HUES6 (cell line): ENCODE data around the gene C9orf153.
A peak's percentile ranks its signal among the peaks of the same experiment; 100 is the strongest.
"Not testable (repeated sequence)": the region's sequence is repeated elsewhere in the genome, so short reads cannot be mapped to it uniquely, and the experiment has no call there.

Experiments used
- H3K27ac ChIP-seq: 2 replicates; pipeline ENCODE4 v1.7.0; 2013; ENCODE audit warnings: low read depth, mild to moderate bottlenecking, low read length, inconsistent platforms
- H3K27me3 ChIP-seq: 2 replicates; pipeline ENCODE4 v1.6.1; 2013; ENCODE audit warnings: low read length; ENCODE audit not compliant: control insufficient read depth, insufficient read depth
- H3K36me3 ChIP-seq: 2 replicates; pipeline ENCODE4 v1.6.1; 2013; ENCODE audit warnings: low read length; ENCODE audit not compliant: control insufficient read depth, insufficient read depth
- H3K4me1 ChIP-seq: 2 replicates; pipeline ENCODE4 v1.6.1; 2013; ENCODE audit warnings: low read length; ENCODE audit not compliant: control insufficient read depth, insufficient read depth
- H3K4me3 ChIP-seq: 2 replicates; pipeline ENCODE4 v1.5.1; 2013; ENCODE audit warnings: low read depth, low read length
- H3K9ac ChIP-seq: one replicate; pipeline ENCODE4 v1.6.1; 2013; ENCODE audit warnings: mild to moderate bottlenecking, low read length
- H3K9me3 ChIP-seq: 2 replicates; pipeline ENCODE4 v1.6.1; 2013; ENCODE audit warnings: low read depth, low read length; ENCODE audit not compliant: control insufficient read depth, insufficient read depth

The C9orf153 gene

DNA sequence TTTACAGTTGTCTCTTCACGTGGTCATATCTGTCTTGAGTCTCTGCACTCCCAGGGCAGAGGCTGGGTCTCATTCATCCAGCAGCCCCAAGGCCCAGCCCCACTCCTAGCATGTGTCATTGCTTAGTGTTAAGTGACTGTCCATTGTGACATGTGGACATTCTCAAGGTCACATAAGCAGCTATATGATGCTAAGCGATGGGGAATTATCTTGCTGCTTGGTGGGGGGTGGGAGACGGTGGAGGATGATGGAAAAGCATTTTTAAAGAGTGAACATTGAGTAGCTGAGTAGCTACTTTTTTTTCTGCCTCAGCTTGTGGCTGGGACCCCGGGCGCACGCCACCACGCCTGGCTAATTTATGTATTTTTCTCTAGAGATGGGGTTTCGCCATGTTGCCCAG, at the start of gene C9orf153:
Gene C9orf153, minus strand, starts transcription at position 101 of the 400 bp plus-strand sequence. CDS start 30,054 bp downstream, outside the sequence.
- H3K27ac ChIP-seq: no peak within 1 kb of the TSS
- no peaks in the 10 kb centered on the region for H3K9me3 ChIP-seq
- peaks cover 10% of the 10 kb centered on the region for H3K36me3 ChIP-seq
- H3K27me3 ChIP-seq: no peaks in the 10 kb centered on the region
- H3K9ac ChIP-seq: no peak within 1 kb of the TSS
- H3K4me1 ChIP-seq: 0 out of 2 replicates have a peak, but pooled peaks cover 2% of the 10 kb centered on the region
- no peak within 1 kb of the TSS for H3K4me3 ChIP-seq

DNA sequence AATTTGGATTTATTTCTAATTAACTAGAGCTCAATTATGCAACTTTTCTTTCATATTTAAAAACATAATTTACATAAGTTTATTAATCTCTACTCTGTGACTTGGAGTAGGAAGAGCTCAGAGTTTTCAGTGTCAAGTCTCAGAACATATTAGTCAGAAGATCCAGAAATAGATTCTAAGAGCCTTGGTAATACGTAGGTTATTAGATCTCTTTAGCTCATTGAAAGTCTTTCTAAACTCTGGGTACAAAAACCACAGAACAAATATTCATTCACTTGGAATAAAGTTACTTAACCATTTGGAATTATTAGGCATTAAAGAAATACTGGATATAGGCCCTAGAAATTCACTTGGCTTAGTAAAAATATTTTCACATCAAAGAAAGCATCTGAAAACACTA, 49.2 kb upstream of the C9orf153 start:
- peaks cover 68% of the 10 kb centered on the region for H3K36me3 ChIP-seq
- no peak overlapping the region for H3K27ac ChIP-seq
- no peak overlapping the region for H3K9ac ChIP-seq
- H3K9me3 ChIP-seq: peaks cover 8% of the 10 kb centered on the region; the same call in 1 of the 2 replicates
- no peak overlapping the region for H3K4me3 ChIP-seq
- peaks cover 12% of the 10 kb centered on the region for H3K4me1 ChIP-seq
- no peaks in the 10 kb centered on the region for H3K27me3 ChIP-seq

DNA sequence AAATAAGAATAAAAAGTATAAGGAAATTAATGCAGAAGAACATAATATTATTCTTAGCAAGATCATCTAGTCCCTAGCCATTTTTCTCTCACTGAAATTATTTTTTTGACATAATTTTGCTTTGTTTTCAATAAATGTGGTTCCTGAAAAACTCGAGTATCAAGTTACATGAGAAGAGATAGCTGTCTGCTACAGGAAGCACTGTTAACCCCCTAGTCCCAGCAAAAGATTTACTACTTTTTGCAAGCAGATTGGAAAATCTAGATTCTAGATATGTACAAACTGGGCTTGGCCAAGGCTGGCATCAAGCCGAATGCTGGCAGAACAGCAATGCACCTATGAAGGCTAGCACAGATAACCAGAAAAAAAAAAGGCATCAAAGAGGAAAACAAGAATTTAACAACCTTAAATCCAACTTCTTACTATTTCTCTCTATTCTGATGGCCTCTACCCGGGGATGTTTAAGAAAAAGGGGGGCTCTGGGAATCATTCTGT, 44.8 kb upstream of the C9orf153 start:
- Histone ChIP-seq H3K4me3 (no peak overlapping the region), H3K4me1 (peaks cover 15% of the 10 kb centered on the region)

DNA sequence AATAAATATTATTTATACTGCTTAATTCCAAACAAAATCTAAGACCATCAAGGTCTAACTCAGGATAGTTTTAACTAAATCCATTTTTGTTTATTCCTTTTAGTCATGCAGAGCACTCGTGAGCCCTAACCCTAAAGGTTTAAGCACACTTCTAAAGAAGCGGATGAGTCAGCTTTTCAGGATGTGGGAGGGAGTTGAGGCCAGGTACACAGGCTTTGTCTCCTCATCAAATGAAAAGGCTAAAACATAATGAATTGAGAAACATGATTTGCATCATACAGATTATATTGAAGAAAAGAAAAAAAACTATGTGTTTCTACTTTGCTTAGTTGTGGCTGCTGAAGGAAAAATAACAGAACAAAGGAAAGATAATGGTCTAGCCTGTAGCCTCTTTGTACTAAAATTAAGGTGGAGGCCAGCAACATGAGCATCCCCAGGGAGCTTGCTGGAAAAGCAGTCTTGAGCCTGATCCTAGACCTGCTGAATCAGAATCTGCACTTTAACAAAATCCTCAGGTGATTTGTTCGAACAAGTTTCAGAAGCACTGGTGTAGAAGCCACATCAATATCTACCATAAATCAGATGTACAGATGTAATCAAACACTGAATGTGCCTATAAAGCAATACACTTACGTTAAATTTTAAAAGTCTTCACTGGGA, 44.0 kb upstream of the C9orf153 start:
- no peaks in the 10 kb centered on the region for H3K9me3 ChIP-seq
- peaks cover 71% of the 10 kb centered on the region for H3K36me3 ChIP-seq
- no peaks in the 10 kb centered on the region for H3K27me3 ChIP-seq
- H3K27ac ChIP-seq: peak overlapping the region; percentile 84
- H3K4me3 ChIP-seq: no peak overlapping the region
- peaks cover 15% of the 10 kb centered on the region for H3K4me1 ChIP-seq
- H3K9ac ChIP-seq: peak overlapping the region; percentile 51

More for the DNA sequence above, 44.8 kb upstream of the C9orf153 start:
- peak overlapping the region; percentile 84 for H3K27ac ChIP-seq
- peaks cover 71% of the 10 kb centered on the region for H3K36me3 ChIP-seq
- H3K9me3 ChIP-seq: no peaks in the 10 kb centered on the region
- H3K27me3 ChIP-seq: no peaks in the 10 kb centered on the region
- no peak overlapping the region for H3K9ac ChIP-seq

DNA sequence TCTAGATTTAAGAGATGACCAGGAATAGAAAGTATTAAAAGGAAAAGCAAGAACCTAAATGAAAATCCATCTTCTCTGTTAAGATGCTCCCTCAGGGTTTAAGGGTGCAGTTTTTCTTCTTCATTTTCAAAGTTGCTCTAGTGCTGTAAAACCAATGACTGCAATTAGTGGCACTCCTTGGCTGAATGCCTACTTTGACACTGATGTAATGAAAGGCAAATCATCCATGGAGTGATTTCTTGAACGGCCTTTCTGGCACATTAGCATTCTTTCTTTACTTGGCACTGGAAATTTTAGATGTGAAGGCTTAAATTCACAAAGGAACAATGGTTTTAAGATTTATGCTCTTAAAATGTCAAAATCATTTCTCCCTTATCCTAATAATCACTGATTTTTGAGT, 42.2 kb upstream of the C9orf153 start:
- Histone ChIP-seq H3K4me1 (peaks cover 15% of the 10 kb centered on the region), H3K4me3 (no peak overlapping the region), H3K9ac (no peak overlapping the region), H3K36me3 (peaks cover 74% of the 10 kb centered on the region), H3K27ac (no peak overlapping the region), H3K27me3 (no peaks in the 10 kb centered on the region), H3K9me3 (no peaks in the 10 kb centered on the region)

DNA sequence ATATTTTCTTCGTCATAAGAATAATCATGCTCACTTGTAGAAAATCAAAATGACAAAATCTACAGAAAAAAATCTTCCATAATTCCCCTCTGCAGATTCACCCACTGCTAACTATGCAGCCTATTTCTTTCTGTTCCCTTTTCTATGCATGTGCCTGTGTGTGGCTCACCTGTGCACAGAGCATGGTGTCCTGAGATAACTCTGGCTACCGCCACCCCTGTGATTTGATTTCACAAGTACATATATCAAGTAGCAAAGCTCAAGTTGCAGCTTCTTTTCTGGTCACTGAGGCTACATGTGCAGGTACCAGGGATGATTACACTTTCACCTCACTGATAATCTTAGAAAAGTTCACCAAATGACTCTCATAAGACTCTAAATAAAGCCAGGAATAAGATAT, 41.2 kb upstream of the C9orf153 start:
- Histone ChIP-seq H3K4me1 (peaks cover 15% of the 10 kb centered on the region), H3K27me3 (no peaks in the 10 kb centered on the region), H3K4me3 (no peak overlapping the region), H3K36me3 (peaks cover 76% of the 10 kb centered on the region), H3K9ac (no peak overlapping the region), H3K9me3 (no peaks in the 10 kb centered on the region), H3K27ac (no peak overlapping the region)

DNA sequence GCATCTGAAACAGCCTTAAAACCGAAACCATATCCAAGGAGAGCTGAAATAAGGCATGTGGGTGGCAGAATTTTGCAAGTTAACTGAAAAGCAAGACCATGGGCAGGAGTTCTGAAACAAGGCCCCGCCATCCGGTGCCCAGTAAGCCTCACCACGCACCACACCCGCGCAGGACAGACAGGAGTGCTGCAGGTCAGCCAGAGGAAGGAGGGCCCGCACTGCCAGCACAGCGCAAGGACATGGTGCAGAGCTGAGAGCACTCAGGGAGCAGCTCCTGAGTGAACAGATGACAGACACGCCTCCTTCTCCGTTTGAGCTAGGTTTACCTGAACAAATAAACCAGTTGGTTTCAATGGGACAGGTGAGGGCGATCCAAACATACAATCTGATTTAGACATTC, 39.4 kb upstream of the C9orf153 start:
- H3K36me3 ChIP-seq: peaks cover 66% of the 10 kb centered on the region

DNA sequence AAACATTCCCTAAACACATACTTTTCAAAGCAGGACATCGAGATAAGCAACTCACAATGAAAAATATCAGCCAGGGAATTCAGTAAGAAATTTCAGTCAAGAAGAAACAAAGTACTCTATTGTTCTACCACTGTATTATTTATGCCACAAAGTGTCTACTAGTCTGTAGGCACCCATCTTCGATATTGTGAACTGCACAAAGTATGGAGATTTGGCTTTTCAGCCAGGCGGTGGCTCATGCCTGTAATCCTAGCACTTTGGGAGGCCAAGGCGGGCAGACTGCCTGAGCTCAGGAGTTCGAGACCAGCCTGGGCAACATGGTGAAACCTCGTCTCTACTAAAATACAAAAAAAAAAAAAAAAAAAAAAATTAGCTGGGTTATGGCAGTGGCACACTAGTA, 30.9 kb upstream of the C9orf153 start:
- H3K9me3 ChIP-seq: not testable (repeated sequence)
- H3K4me1 ChIP-seq: peaks cover 23% of the 10 kb centered on the region

More for the DNA sequence above, 39.4 kb upstream of the C9orf153 start:
- no peak overlapping the region for H3K27ac ChIP-seq
- H3K9ac ChIP-seq: no peak overlapping the region
- H3K27me3 ChIP-seq: no peaks in the 10 kb centered on the region
- peaks cover 6% of the 10 kb centered on the region for H3K4me1 ChIP-seq
- H3K9me3 ChIP-seq: no peaks in the 10 kb centered on the region
- no peak overlapping the region for H3K4me3 ChIP-seq

DNA sequence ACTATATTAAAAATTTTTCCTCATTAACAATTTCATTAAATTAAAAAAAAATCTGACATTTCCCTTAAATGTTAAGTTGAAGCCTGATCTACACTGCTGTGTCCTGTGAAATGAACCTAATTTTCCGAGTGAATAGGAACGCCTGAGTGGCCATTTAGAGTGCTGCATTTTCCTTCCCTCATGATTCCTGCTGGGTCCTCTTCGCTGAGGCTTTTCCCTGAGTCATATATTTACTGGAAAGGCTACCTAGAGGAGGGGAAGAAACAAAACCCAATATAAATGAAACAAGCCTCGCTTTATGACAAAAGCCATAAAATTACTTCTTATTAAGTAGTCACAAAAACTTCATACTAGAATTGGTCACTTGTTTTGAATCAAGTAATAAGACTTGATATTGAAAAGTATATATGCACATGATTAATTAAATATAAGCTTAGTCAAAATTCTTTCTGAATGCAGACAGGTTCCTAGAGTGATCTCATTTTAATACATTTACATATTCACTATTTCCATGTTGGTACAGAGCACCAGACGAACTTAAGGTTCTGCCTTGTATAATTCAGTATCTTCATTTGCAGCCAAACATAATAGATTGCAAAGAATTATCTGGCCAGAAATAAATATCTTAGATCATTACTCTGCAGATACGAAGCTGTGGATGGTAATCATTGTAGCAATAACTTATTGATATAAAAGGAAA, 29.2 kb upstream of the C9orf153 start:
- no peaks in the 10 kb centered on the region for H3K9me3 ChIP-seq

More for the DNA sequence above, 30.9 kb upstream of the C9orf153 start:
- H3K9ac ChIP-seq, H3K27ac ChIP-seq, H3K36me3 ChIP-seq, H3K4me3 ChIP-seq, H3K27me3 ChIP-seq: not testable (repeated sequence)

DNA sequence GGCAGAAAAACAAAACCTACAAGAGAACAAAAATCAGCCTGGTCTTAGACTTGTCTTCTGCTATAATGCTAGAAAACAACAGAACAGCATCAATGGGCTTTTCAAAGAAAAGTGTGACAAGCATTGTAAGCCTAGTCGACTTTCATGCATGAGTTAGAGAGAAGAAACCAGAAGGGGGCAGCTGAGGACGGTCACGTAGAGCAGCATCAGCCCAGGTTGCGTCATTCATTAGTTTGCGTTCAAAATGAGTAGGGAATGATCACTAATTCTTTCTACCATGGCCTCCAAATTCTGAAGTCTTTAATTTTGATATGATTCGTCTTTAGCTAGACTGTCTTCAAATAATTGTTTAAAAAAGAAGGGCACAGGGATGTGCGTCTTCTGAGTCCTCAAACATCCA, 27.6 kb upstream of the C9orf153 start:
- H3K4me3 ChIP-seq: no peak overlapping the region
- peaks cover 29% of the 10 kb centered on the region for H3K4me1 ChIP-seq
- H3K27me3 ChIP-seq: peaks cover 4% of the 10 kb centered on the region; the same call in 1 of the 2 replicates
- H3K27ac ChIP-seq: no peak overlapping the region
- H3K36me3 ChIP-seq: no peaks in the 10 kb centered on the region
- H3K9me3 ChIP-seq: no peaks in the 10 kb centered on the region
- H3K9ac ChIP-seq: peak overlapping the region; percentile 57

More for the DNA sequence above, 29.2 kb upstream of the C9orf153 start:
- H3K9ac ChIP-seq: no peak overlapping the region
- peaks cover 23% of the 10 kb centered on the region for H3K4me1 ChIP-seq
- no peaks in the 10 kb centered on the region for H3K36me3 ChIP-seq
- H3K4me3 ChIP-seq: no peak overlapping the region
- H3K27me3 ChIP-seq: no peaks in the 10 kb centered on the region
- no peak overlapping the region for H3K27ac ChIP-seq

DNA sequence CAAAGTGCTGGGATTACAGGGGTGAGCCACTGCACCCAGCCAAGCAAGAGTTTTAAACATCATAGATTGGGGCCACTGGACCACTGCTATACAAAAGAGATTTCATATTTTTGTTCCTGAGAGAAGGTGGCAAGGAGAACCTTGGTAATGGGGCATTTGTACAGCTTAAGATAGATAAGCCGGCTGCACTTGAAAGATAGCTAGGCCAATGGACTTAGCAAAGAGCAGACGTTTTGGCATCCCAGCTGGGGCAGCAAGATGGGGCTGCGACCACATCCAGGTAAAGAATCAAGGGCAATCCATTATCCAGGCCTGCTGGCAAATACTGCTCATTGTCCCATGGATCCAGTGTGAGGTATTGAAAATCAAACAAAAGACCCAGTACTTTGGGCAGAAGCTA, 26.8 kb upstream of the C9orf153 start:
- peaks cover 29% of the 10 kb centered on the region for H3K4me1 ChIP-seq
- H3K27ac ChIP-seq: no peak overlapping the region
- H3K27me3 ChIP-seq: peaks cover 4% of the 10 kb centered on the region; the same call in 1 of the 2 replicates
- H3K9ac ChIP-seq: no peak overlapping the region
- no peaks in the 10 kb centered on the region for H3K9me3 ChIP-seq
- H3K36me3 ChIP-seq: no peaks in the 10 kb centered on the region
- no peak overlapping the region for H3K4me3 ChIP-seq
